Parathyroid adenoma (tissue), 2 donors: ENCODE data around the gene PTPRA.

ENCODE experiments used
- H2AFZ ChIP-seq: fragments of 300-600 bp; sonication (generic); one replicate; pipeline ENCODE4 v1.7.0; 2017; ENCODE audit warnings: antibody characterized with exemption, mild to moderate bottlenecking
- H3K27ac ChIP-seq: fragments of 300-600 bp; sonication (generic); one replicate; pipeline ENCODE4 v1.7.0; 2017
- H3K27me3 ChIP-seq: fragments of 300-600 bp; sonication (generic); one replicate; pipeline ENCODE4 v1.7.0; 2017; ENCODE audit warnings: low read length; ENCODE audit not compliant: control insufficient read depth, insufficient read depth
- H3K36me3 ChIP-seq: fragments of 300-600 bp; sonication (generic); one replicate; pipeline ENCODE4 v1.7.0; 2017; ENCODE audit warnings: low read length; ENCODE audit not compliant: control insufficient read depth, insufficient read depth
- H3K4me1 ChIP-seq: fragments of 300-600 bp; sonication (generic); one replicate; pipeline ENCODE4 v1.7.0; 2017; ENCODE audit warnings: control low read depth
- H3K4me2 ChIP-seq: fragments of 300-600 bp; sonication (generic); one replicate; pipeline ENCODE4 v1.7.0; 2017; ENCODE audit warnings: low read length
- H3K4me3 ChIP-seq: fragments of 300-600 bp; sonication (generic); one replicate; pipeline ENCODE4 v1.7.0; 2017; ENCODE audit warnings: low read depth, low read length
- H3K79me2 ChIP-seq: fragments of 300-600 bp; sonication (generic); one replicate; pipeline ENCODE4 v1.7.0; 2017; ENCODE audit warnings: control low read depth
- H3K9ac ChIP-seq: fragments of 300-600 bp; sonication (generic); one replicate; pipeline ENCODE4 v1.7.0; 2017; ENCODE audit warnings: mild to moderate bottlenecking
- H3K9me3 ChIP-seq: fragments of 300-600 bp; sonication (generic); one replicate; pipeline ENCODE4 v1.7.0; 2017; ENCODE audit warnings: low read length; ENCODE audit not compliant: control insufficient read depth
- TF ChIP-seq, protein P1 (sequence below): fragments of 300-600 bp; sonication (generic); IDR thresholded peaks from one replicate; pipeline ENCODE4 v1.7.0; 2017; ENCODE audit warnings: antibody characterized with exemption, mild to moderate bottlenecking
- donor health status: primary hyperparathyroidism.

The PTPRA gene

GRCh38 chr20:2869381-2869780 is 3.9 kb upstream of the PTPRA start:
- H3K4me3 ChIP-seq, result no peak overlapping the region

GRCh38 chr20:2871111-2871465 is 2.2 kb upstream of the PTPRA start:
- Histone ChIP-seq H3K27ac (no peak overlapping the region), H3K27me3 (no peaks in the 10 kb centered on the region), H3K79me2 (peaks cover 16% of the 10 kb centered on the region), H3K9me3 (no peaks in the 10 kb centered on the region), H3K9ac (no peak overlapping the region), H3K4me2 (no peak overlapping the region), H3K4me3 (no peak overlapping the region), H3K36me3 (no peaks in the 10 kb centered on the region), H3K4me1 (no peaks in the 10 kb centered on the region), H2AFZ (no peak overlapping the region)
- TF ChIP-seq, protein P1, sequence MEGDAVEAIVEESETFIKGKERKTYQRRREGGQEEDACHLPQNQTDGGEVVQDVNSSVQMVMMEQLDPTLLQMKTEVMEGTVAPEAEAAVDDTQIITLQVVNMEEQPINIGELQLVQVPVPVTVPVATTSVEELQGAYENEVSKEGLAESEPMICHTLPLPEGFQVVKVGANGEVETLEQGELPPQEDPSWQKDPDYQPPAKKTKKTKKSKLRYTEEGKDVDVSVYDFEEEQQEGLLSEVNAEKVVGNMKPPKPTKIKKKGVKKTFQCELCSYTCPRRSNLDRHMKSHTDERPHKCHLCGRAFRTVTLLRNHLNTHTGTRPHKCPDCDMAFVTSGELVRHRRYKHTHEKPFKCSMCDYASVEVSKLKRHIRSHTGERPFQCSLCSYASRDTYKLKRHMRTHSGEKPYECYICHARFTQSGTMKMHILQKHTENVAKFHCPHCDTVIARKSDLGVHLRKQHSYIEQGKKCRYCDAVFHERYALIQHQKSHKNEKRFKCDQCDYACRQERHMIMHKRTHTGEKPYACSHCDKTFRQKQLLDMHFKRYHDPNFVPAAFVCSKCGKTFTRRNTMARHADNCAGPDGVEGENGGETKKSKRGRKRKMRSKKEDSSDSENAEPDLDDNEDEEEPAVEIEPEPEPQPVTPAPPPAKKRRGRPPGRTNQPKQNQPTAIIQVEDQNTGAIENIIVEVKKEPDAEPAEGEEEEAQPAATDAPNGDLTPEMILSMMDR, result no peak

More at GRCh38 chr20:2869381-2869780, 3.9 kb upstream of the PTPRA start:
- Histone ChIP-seq H3K9me3 (no peaks in the 10 kb centered on the region), H3K27ac (no peak overlapping the region), H3K9ac (no peak overlapping the region), H3K79me2 (peaks cover 5% of the 10 kb centered on the region), H3K27me3 (no peaks in the 10 kb centered on the region), H3K4me2 (no peak overlapping the region), H2AFZ (no peak overlapping the region), H3K4me1 (no peaks in the 10 kb centered on the region), H3K36me3 (no peaks in the 10 kb centered on the region)
- TF ChIP-seq, protein P1, result no peak

GRCh38 chr20:2871661-2872458 is 1.4 kb upstream of the PTPRA start:
- no peaks in the 10 kb centered on the region for H3K27me3 ChIP-seq
- peak overlapping the region; percentile 100 for H3K4me2 ChIP-seq
- peaks cover 16% of the 10 kb centered on the region for H3K79me2 ChIP-seq
- peak overlapping the region; percentile 79 for H3K4me3 ChIP-seq
- peak overlapping the region; percentile 99 for H2AFZ ChIP-seq
- H3K27ac ChIP-seq, result no peak overlapping the region
- no peak overlapping the region for H3K9ac ChIP-seq
- TF ChIP-seq, protein P1, result no peak
- H3K36me3 ChIP-seq, result no peaks in the 10 kb centered on the region
- H3K9me3 ChIP-seq, result no peaks in the 10 kb centered on the region
- H3K4me1 ChIP-seq, result no peaks in the 10 kb centered on the region

DNA sequence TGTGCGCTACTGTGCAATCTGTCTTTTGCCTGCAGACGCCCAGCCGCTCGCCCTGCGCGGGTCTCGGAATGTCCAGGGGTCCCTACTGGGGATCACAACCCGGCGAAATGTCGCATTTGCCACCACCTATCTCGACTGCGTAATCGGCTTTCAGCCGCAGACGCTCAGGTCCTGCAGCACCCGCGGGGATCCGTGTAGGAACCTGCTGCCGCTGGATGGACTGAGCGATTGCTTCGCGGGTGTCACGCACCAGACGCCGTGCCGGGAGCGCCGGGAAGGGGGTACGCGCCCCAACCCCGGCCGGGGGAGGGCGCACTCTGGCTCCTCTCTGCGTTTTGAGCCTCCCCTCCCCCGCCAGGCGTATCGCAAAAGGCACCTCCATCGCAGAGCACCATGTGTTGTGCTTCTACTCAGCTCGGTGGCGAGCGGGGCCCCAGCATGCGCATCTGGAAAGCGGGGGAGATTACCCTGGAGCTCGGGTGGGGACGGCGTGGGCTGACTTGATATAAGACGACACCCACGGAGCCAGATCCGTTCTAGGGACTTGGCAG is 747 bp upstream of the PTPRA start:
- no peaks in the 10 kb centered on the region for H3K4me1 ChIP-seq

More for the DNA sequence above, 747 bp upstream of the PTPRA start:
- H3K36me3 ChIP-seq, result no peaks in the 10 kb centered on the region
- H3K9me3 ChIP-seq, result no peaks in the 10 kb centered on the region
- peak overlapping the region; percentile 79 for H3K4me3 ChIP-seq
- H2AFZ ChIP-seq, result peak overlapping the region; percentile 99
- H3K79me2 ChIP-seq, result peaks cover 16% of the 10 kb centered on the region
- no peak overlapping the region for H3K9ac ChIP-seq
- TF ChIP-seq, protein P1, result peak; percentile 32
- H3K4me2 ChIP-seq, result peak overlapping the region; percentile 100
- no peaks in the 10 kb centered on the region for H3K27me3 ChIP-seq
- no peak overlapping the region for H3K27ac ChIP-seq
